ENCODE results near the gene ALPI. TPM values are rescaled to one million over a fixed set of nuclear protein-coding genes. Genes with fewer than 3 reads are reported as not detected.

Gene ALPI
- total RNA-seq: not detected

GRCh38 chr2:232455426-232456255 lies at the start of gene ALPI:
Gene ALPI (plus strand): TSS chr2:232456153. CDS start chr2:232456200, 47 bp downstream.

GRCh38 chr2:232406556-232407310 lies 49.2 kb upstream of the ALPI start, which contains the start of gene ALPG:
Gene ALPG (plus strand): TSS chr2:232406844. CDS start chr2:232406895, 51 bp downstream.

GRCh38 chr2:232487385-232488096 lies 31.6 kb downstream of the ALPI start, which contains the start of gene ECEL1:
Gene ECEL1 (minus strand): TSS chr2:232487834. CDS start chr2:232486653, 1,181 bp downstream.

Other genes with a start within 250 kb of the ALPI start
- gene ALPP, start 77.4 kb upstream of the ALPI start, total RNA-seq: not detected
- not detected for gene ALPG, start 49.3 kb upstream of the ALPI start, total RNA-seq
- gene ECEL1, start 31.7 kb downstream of the ALPI start, total RNA-seq: not detected
- not detected for gene PRSS56, start 64.2 kb downstream of the ALPI start, total RNA-seq
- gene CHRND, start 70.0 kb downstream of the ALPI start, total RNA-seq: not detected
- not detected for gene CHRNG, start 83.5 kb downstream of the ALPI start, total RNA-seq
- gene TIGD1, start 94.4 kb downstream of the ALPI start, total RNA-seq: 1 to 10 TPM; 6.5 to 7.0 TPM
- 10 to 100 TPM; 42.7 to 99.6 TPM for gene EIF4E2, start 94.5 kb downstream of the ALPI start, total RNA-seq
- gene EFHD1, start 177.5 kb downstream of the ALPI start, total RNA-seq: under 1 TPM; 0.34 to 0.67 TPM
- gene GIGYF2, start 241.2 kb downstream of the ALPI start, total RNA-seq: 10 to 100 TPM; 42.3 to 53.6 TPM